ENCODE data around the gene YIF1B.
A peak's percentile ranks its signal among the peaks of the same experiment; 100 is the strongest.
"Not testable (repeated sequence)": the region's sequence is repeated elsewhere in the genome, so short reads cannot be mapped to it uniquely, and the experiment has no call there.

YIF1B gene

GRCh38 chr19:38315657-38316476 is at the start of gene YIF1B:
Gene YIF1B, minus strand, starts transcription at chr19:38315947. Its CDS starts 30 bp downstream, at chr19:38315917.
- peak; percentile 99 for DNase-seq

GRCh38 chr19:38362946-38363688 is 47.4 kb upstream of the YIF1B start:
- DNase-seq: not testable (repeated sequence)

- peak; percentile 90 for DNase-seq
Observed at GRCh38 chr19:38362076-38362945, 46.6 kb upstream of the YIF1B start.

- peak; percentile 95 for DNase-seq
Observed at GRCh38 chr19:38361633-38362075, 45.9 kb upstream of the YIF1B start.

- peak; percentile 59 for DNase-seq
Observed at GRCh38 chr19:38360839-38361631, 45.3 kb upstream of the YIF1B start.

GRCh38 chr19:38360351-38360750 is 44.6 kb upstream of the YIF1B start:
- DNase-seq: peak; percentile 71

GRCh38 chr19:38359242-38360021 is 43.7 kb upstream of the YIF1B start:
- DNase-seq: no peak

GRCh38 chr19:38358071-38358470 is 42.3 kb upstream of the YIF1B start:
- DNase-seq: no peak

- no peak for DNase-seq
Observed at GRCh38 chr19:38355728-38356725, 40.3 kb upstream of the YIF1B start.

GRCh38 chr19:38352611-38353010 is 36.9 kb upstream of the YIF1B start:
- DNase-seq: no peak

- peak; percentile 38 for DNase-seq
Observed at GRCh38 chr19:38351865-38352395, 36.2 kb upstream of the YIF1B start.

- DNase-seq: no peak
Observed at GRCh38 chr19:38350883-38351282, 35.1 kb upstream of the YIF1B start.

- DNase-seq: no peak
Observed at GRCh38 chr19:38346837-38347236, 31.1 kb upstream of the YIF1B start.

GRCh38 chr19:38340927-38341326 is 25.2 kb upstream of the YIF1B start:
- DNase-seq: no peak

- DNase-seq: not testable (repeated sequence)
Observed at GRCh38 chr19:38339011-38339410, 23.3 kb upstream of the YIF1B start.

- DNase-seq: no peak
Observed at GRCh38 chr19:38337360-38337653, 21.6 kb upstream of the YIF1B start.

GRCh38 chr19:38336638-38337359 is 21.1 kb upstream of the YIF1B start:
- DNase-seq: peak; percentile 97

- DNase-seq: peak; percentile 99
Observed at GRCh38 chr19:38335949-38336637, 20.3 kb upstream of the YIF1B start.

GRCh38 chr19:38333245-38333644 is 17.5 kb upstream of the YIF1B start:
- no peak for DNase-seq

All from NCI-H146 (cell line).